Endometrium (tissue), 2 donors: ENCODE measurements around the gene FAM180A.
"Not testable (repeated sequence)": the region's sequence is repeated elsewhere in the genome, so short reads cannot be mapped to it uniquely, and the experiment has no call there.

Experiments used
- FAIRE-seq: peaks from 2 replicates; lab custom pipeline; 2012; peaks lifted over from hg19 to GRCh38; lab: Jason Lieb, UNC
- donor health status: control.
- donor health status: control.

Gene FAM180A

DNA sequence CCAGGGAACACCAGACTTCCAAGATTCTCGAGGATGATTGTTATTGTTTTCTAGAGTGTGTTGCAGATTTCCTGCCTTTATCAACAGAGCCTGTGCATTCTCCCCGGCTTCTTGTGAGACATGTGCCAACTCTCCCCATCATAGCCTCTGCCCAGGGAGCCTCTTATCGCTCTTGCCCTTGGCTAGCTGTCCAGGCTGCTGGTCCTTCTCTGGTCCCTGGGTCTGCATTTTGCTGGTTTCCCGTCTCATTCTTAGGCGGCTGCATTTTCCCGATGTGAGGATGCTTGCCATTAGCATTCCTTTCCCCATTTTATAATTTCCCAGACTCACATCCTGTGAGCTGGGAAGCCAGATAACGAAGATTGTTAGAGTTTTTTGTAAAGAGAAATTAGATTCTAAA lies 35.8 kb downstream of the FAM180A start:
- no peak for FAIRE-seq

DNA sequence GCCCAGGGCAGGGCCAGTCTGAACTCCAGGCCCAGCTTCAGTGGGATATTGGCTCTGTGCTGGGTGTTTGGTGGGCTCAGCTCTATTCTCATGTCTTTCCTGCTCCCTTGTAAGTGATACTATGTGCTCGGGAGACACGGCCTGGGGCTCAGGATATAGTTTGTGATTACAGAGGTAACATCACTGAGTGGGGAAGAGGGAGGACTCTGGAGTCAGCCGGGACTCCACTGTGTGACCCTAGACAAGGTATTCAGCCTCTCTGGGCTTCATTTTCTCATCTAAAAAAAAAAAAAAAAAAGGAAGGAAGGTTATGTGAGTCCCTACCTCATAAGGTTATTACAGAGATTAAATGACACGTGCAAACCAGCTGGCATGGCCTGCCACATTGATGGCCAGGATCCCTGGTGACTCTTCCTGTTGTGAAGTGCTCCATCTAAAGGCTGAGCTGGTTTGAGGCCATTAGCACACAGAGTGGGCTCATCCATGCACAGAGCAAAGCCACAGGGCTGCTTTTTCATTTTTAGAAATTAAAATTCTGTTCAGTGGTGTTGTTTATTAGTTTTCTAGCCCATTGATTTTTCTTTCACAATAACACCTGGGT lies 36.3 kb downstream of the FAM180A start:
- no peak for FAIRE-seq

DNA sequence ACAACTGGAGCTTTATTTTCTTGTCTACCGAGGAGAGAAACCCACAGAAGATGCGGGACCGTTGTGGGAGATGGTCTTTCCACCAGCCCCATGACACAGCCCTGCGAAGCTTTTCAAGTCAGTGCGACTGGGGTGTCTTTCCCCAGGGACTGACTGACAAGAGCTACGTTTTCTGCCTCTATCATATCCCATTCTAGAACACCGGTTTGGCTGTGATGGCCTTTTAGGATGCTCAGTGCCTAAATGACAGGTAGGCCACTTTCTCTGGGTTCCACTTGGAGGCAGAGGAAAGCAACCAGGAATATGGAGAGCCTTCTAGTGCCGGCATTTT lies 37.5 kb downstream of the FAM180A start:
- no peak for FAIRE-seq

DNA sequence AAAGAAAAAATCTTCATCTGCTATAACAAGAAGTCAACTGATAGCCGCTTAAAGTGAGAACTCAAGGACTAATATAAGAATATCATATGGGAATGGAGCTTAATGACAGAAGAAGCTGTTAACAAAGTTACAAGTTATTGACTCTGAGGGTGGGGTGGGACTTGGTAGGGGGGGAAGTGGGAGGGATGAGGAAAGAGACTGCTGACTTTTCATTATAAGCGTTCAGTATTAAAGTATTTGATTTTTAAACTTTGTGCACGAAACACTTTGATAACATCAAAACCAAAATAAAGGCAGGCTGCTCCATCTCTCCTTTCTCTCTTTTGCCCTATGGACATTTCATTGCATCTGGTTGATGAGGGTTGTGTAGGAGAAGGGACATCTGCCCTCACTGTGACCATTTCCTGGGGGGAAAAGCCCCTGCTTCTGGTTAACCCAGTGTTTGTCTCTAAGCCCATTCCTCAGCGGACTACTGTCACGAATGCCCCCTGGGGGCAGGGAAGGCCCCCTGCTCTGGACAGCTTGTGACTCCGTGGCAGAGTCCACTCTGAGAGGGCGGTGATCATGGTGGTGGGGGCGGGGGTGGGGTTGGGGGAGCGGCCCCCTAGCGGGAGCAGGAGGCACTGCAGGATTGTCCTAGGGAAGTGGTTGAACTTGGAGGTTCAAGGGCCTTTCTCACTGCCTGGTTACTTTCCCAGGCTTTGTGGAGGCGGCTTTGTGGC lies 38.0 kb downstream of the FAM180A start:
- no peak for FAIRE-seq

DNA sequence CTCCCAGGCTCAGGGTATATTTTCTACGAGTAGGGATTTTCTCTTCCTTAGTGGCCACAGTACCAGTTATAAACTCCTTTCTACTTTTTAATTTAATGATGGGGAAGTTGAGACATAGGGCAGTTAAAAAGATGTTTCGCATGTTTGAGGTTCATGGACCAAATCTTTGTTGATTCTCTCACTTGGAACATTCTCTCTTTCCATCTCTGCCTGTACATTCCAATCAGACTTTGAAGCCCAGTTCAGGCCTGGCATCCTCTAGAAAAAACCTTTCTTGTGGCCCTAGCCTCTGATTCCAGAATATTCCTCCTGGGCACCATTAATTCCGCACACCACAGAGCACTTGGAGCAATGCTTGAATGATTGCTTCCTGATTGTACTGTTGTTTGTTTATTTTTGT lies 39.1 kb downstream of the FAM180A start:
- FAIRE-seq, result no peak

DNA sequence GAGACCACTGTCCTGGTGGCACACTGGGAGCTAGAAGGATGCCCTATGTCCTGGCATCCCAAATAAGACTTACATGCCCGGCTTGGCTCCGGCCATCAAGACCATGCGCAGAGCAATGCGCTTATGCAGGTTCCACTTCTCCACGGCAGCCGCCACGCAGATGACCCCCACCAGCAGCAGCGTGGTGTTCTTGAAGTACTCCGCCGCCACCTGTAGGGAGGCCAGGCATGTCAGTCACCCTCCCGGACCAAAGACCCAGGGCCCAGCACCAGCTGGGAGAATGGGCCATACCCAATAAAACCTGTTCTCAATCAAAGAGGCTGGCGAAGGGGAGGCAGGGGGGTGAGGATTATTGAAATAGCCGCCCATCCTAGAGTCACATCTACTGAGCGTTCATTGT lies 40.6 kb downstream of the FAM180A start:
- FAIRE-seq, result no peak

DNA sequence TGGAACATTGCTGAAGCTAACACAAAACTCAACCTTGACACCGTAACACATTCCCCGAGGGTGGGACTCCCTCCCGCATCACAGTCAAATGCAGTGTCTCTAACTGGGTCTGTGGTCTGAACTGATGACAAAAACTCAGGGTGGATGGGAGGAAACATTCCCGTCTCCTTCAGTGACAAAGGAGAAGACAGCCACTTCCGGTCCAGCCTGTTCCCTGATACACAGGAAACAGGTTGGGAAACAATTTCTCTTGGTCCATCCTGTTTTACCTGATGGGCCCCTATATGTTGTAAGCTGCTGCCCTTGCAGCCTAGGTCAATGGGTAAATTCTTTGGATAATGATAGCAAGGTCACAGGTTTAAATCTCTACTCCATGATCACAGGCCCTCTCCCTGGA lies 41.0 kb downstream of the FAM180A start:
- no peak for FAIRE-seq

DNA sequence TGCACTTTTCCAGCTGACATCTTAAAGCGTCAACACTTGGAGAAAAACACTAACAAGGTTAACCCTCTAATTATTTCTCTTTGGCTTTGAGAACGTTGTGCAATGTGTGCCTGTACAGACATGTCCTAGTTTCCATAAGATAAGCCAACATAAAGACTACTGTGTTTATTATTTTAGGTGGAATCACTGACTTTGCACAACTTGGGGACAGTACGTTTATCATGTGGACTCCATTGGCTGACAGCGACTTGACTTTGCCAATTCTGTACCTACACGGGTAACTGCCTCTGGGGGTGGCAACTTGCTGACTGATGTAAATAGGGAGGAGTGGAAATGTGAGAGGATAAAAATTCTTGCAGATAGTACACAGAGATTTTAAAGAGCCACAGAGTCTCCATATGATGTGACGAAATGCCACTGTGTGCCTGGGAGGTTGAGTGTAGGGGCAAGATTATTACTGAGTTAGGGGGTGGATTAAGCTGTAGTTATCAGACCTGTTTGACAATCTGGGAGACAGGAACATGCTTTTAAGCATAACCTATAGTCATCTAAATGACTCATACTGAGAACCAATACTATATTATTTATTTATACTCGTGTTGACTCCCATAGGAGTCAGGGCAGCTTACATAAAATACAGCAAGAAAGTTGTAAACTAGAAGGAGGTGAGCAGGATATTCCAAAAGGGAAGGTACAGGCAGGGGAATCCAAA lies 41.6 kb downstream of the FAM180A start:
- no peak for FAIRE-seq

DNA sequence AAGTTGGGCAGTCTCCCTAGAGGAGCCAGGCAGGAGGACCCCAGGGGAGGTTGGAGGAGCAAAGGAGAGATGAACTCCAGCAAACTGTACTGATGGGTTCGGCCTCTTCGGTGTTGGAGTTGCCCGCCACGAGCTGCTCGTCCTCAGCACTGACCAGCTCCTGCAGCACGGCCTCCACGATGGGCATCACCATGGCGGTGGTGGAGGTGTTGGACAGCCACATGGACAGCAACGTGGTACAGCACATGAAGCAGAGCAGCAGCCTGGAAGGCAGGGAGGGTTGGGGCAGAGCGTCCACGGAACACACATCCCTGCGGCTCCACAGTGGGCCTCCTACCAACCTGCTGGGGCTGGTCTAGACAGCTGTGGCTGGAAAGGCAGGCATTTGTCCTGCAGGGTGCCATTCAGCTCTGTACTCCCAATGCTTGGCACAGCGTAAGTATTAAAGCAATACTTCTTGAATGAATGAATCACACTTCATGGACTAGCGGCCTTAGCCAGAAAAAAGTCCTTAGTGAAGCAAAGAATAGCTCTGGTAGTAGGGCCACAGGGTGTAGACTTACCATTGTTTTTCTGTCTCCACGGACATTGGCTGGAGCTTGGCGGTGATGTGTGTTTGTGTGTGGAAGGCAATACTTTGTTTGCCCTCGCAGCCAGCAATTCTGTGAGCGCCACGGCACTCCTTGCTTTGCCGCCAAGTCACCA lies 42.4 kb downstream of the FAM180A start:
- no peak for FAIRE-seq

DNA sequence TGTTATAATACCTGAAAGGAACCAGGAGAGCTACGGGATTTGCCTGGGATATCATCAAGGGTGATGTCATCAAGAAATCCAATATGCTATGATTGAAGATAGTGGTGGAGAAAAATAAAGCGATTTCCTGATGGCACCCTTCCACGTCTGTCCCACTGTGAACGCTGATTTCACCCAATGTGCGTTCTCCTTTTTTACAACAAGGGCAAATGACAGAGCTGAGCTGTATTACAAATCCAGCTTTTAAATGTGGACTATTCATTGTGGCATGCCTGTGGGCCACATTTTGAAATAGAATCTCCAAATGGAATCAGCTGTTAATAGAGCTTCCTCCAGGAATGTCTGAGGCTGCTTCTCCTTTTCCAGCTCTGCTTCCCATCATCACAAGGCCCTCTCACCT lies 43.9 kb downstream of the FAM180A start:
- no peak for FAIRE-seq

DNA sequence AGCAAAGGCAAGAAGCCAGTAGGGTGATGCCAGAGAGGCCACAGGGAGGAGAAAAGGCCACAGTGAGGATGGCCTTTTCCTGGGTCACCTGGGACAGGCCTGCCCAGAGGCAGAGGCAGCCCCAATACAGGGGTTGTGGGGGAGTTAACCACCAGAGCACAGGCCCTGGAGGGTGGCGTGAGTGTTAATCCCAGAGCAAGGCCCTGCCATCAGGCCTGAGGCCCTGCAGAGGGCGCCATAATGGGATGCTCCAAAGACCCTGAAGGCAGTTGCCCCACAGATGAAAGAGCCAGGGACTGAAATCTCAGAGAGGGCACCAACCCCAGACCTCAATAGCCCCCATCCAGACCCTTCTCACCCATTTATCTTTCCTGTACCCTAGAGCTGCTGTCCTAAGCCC lies 44.5 kb downstream of the FAM180A start:
- FAIRE-seq, result no peak

DNA sequence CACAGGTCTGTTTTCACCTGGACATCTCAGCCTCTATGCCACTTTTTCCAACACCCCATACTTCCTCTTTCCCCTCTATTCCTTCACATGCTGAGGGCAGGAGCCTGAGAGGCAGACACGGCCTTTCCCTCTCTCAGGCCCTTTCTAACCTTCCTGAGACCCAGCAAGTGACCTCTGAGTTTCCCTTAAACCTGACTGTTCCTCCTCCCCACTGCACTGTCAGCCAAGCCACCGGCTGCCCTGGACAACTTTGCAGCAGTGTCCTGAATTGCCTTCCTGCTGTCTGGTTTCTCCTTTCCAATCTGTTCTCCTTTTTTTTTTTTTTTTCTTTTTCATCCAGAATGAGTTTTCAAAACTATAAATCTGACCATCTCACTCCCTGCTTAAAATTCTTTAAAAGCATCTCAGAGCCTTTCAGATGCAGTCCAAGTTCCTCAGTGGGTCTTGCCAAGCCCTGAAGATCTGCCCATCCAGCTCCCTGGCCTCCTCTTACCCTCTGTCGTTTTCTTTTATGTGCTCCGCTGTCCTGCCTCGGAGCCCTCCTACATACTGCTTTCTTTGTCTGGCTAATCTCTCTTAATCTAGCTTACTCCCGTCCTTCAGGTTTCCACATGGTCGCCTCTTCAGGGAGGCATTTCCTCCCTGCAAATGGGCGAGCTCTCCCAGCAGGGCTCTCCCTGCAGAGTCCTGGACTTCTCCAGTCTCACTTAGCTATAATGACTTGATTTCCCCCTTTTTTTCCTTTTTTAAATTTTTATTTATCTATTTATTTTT lies 51.1 kb downstream of the FAM180A start:
- FAIRE-seq, result no peak

DNA sequence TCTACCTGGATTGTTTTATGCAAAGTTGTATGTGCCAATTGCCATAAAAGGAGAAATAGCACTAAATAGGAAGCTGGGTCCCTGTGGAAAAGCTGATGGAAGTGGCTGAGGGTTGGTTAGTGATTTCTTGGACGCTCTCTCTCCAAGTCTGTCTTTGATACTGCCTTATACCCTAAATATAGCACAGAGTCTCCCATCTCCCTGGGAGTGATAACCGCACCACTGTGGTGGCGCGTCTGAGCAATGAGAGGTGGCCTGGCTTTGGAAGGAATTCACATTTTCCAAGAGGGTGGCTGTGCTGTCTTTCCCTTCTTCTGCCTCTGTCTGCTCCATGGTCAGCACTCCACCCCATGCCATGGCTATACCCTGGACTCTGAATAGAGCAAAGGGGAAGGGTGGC lies 55.1 kb downstream of the FAM180A start:
- FAIRE-seq, result no peak

DNA sequence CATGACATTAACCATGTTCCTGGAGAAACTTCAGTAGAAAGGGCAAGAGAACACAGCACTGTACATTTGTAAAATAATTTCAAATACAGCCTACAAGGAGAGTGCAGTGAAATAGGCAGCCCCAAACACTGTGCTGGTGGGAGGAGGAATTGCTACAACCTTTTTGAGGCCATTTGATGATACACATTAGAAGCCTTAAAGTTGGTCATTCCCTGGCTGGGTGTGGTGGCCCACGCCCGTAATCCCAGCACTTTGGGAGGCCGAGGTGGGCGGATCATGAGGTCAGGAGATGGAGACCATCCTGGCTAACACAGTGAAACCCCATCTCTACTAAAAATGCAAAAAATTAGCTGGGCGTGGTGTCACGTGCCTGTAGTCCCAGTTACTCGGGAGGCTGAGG lies 56.0 kb downstream of the FAM180A start:
- FAIRE-seq, result not testable (repeated sequence)

DNA sequence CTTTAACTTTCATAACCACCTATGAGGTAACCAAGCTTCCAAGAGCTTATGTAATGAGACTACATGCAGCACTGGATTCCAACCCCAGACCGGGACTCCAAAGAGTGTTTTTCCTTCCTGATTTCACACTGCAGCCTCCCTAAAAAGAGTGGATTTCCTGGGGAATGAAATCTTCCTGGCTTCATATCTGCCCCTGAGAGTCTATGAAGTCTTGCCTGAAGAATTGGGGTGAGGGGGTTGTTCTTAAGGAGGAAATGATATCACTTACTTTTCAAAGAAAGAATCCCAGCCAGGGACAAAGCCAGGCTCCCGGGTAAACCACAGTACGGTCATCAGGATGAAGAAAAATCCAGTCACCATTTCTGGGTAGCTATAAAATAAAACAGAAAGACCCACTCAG lies 56.6 kb downstream of the FAM180A start:
- FAIRE-seq, result no peak

DNA sequence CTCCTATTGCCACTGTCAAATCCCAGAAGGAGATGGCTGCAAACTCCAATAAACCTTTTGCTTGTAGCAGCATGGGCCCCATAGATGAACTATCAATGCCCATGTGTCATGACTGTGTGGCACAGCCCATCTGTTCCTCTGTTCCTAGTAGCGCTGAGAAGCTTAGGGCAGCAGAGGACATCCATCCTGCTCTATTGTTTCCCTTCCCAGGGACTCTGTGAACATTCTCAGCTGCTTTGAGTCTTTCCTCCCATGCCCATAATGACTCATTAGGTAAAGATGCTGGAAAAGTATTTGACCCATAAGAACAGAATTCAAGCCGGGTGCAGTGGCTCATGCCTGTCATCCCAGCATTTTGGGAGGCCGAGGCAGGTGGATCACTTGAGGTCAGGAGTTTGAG lies 58.0 kb downstream of the FAM180A start:
- FAIRE-seq, result no peak

DNA sequence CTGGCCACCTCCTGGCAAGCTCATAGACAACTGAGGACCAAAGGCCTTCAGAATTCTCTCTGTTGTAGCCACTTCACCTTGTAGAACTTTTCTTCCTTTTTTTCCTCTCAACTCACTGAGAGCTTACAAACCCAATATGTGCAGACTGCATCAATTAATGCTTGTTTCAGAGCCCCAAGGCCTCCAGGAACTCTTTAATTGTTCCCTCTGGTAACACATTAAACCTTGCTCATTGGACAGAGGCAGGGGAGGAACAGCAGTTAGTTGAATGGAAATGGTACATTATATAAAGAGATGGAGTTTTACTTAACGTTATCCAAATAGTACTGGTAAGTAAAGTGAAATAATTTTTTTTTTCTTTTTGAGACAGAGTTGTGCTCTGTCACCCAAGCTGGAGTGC lies 61.1 kb downstream of the FAM180A start:
- no peak for FAIRE-seq

DNA sequence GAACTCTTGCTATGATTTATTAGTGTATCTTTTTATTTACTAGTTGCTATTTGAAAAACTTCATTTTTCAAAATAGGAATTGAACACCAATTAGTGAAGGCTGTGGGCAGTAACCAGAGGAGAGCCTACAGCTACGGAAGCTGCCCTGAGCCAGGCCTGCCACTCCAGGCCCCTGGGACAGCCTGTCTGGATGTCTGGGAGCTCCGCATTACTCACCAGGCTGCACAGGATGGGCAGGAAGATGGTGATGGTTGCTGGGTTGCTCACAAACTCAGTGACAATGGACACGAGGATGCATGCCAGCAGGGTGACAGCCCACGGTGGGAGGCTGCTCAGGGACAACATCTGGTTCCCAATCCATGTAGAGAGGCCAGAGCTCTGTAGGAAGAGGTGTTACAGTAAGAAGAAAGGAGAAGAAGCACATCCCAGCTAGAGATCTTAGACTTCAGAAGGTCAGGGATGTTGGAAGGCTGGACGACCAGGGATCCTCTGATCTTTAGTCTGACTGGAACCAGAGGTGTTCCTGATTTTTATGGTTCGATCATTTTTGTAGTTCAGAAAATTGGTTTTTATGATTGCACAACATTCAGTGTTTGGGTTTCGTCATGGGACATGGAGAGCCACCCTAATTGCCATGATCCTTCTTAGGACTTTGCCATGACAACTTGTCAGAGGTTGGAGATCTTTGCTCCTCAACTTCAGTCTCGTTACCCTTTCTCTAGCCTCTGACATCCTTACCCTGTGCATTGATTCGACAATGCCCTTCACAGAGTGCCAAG lies 63.1 kb downstream of the FAM180A start:
- FAIRE-seq, result no peak

DNA sequence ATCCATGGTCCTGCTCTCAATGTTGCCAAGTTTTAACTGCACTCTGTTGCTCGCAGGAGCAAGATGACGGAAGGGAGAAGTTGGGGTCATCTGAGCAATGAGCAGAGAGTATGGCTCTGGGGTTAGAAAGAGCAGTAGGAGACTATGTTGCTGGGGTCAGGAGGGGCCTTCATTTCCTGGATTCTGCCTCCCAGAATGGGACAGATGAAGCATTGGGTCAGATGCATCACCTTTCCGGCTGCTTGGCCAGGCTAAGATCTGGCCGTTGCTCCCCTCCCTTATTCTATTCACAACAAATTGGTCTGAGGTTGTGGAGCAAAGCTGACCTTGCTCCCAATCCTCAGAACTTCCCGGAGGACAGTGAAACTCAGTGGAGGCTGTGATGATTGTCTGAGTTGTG lies 63.9 kb downstream of the FAM180A start:
- FAIRE-seq, result no peak

DNA sequence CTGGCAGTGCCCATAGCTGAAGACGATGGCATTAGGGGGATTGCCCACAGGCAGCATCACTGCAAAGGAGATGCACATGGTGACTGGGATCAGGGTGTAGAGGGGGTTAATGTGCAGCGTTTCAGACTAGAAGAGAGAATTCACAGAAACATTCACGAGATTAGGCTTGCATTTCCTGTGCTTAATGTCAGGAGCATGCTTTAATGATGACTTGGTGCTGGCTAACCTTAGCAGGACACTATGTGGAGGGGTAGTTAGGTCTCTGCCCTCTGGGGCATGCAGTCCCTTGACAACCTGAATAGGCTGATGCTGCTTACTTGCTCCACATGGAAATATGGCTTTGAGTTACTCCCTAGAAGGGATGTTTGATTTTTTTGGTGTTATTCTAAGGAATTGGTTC lies 64.5 kb downstream of the FAM180A start:
- no peak for FAIRE-seq

DNA sequence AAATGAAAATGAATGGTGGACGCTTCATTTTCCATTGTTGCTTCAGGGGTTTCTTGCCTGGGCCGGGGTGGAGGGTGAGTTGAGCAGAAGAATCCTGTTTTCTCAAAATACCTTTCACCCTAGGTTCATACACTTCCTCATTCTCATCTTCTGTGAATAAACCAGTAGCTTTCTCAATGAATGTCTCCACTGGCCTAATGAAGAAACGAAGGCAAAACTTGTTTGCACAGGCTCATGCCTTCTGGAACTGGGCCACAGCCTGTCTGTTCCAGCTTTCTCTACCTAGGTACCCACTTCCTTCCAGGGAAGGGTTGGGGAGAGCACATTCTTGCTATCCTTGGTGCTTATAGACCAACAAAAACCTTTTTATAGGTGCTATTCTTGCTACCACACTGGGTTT lies 65.0 kb downstream of the FAM180A start:
- no peak for FAIRE-seq

DNA sequence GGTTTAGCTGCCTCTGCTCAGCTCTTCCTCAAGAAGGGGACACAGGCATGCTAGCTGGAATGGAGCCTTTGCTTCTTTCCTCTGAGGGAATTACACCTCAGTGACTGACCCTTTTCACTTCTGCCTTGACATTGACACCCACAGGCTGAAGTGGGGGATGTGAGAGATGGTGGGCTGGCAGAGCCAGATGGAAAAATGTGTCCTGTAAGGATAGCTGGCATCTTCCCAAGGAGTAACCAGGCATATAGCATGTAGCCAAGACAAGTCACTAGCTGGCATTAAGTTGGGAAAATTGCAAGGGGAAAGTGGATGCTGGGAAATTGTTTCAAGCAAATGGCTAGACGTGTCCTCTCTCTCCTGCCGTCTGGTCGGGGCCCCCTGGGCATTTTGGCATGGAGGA lies 66.4 kb downstream of the FAM180A start:
- no peak for FAIRE-seq
